ENCODE measurements around the gene PTGER2.

- no peak for TF ChIP-seq CTCF (IDR thresholded peaks at IDR 0.05)
- TF ChIP-seq POLR2AphosphoS5 (IDR thresholded peaks at IDR 0.05; ENCODE audit: low read depth, low read length): no peak
Observed at GRCh38 chr14:52332269-52332668, 18.2 kb downstream of the PTGER2 start.
